H9 (cell line): Measurements from ENCODE around the gene NAPSA. TPM values are rescaled to one million over a fixed set of nuclear protein-coding genes. Genes with fewer than 3 reads are reported as not detected.

Experiments used
- DNase-seq: peaks from one replicate; pipeline ENCODE4 v3.0.0-alpha.2; 2017
- H2AFZ ChIP-seq: one replicate; pipeline ENCODE4 v1.6.1; 2013; ENCODE audit warnings: mild to moderate bottlenecking, low read length, control low read depth, moderate library complexity
- H2AK5ac ChIP-seq: 2 replicates; pipeline ENCODE4 v1.6.1; 2013; ENCODE audit warnings: low read length, control low read depth, mixed read lengths; ENCODE audit not compliant: insufficient read length
- H2BK120ac ChIP-seq: one replicate; pipeline ENCODE4 v1.6.1; 2013; ENCODE audit warnings: low read depth, mild to moderate bottlenecking, low read length, control low read depth, inconsistent platforms; ENCODE audit not compliant: poor library complexity, severe bottlenecking
- H2BK12ac ChIP-seq: 2 replicates; pipeline ENCODE4 v1.6.1; 2013; ENCODE audit warnings: low read length, control low read depth, mixed read lengths, low read depth; ENCODE audit not compliant: insufficient read length
- H2BK15ac ChIP-seq: 2 replicates; pipeline ENCODE4 v1.6.1; 2013; ENCODE audit warnings: low read depth, low read length, control low read depth
- H2BK20ac ChIP-seq: one replicate; pipeline ENCODE4 v1.6.1; 2013; ENCODE audit warnings: low read depth, mild to moderate bottlenecking, low read length, control low read depth, inconsistent platforms; ENCODE audit not compliant: poor library complexity, severe bottlenecking
- H2BK5ac ChIP-seq: 2 replicates; pipeline ENCODE4 v1.6.1; 2013; ENCODE audit warnings: low read length, control low read depth, mixed read lengths; ENCODE audit not compliant: insufficient read length
- H3K14ac ChIP-seq: 2 replicates; pipeline ENCODE4 v1.6.1; 2013; ENCODE audit warnings: low read length, control low read depth; ENCODE audit not compliant: insufficient read depth
- H3K18ac ChIP-seq: 2 replicates; pipeline ENCODE4 v1.6.1; 2013; ENCODE audit warnings: low read depth, mild to moderate bottlenecking, mixed read lengths, low read length, control low read depth; ENCODE audit not compliant: insufficient read length
- H3K23ac ChIP-seq: 2 replicates; pipeline ENCODE4 v1.6.1; 2013; ENCODE audit warnings: low read length, control low read depth, mixed read lengths, low read depth; ENCODE audit not compliant: insufficient read length
- H3K23me2 ChIP-seq: 2 replicates; pipeline ENCODE4 v1.6.1; 2013; ENCODE audit warnings: low read depth, mild to moderate bottlenecking, mixed read lengths, low read length, control low read depth; ENCODE audit not compliant: insufficient read length, poor library complexity, severe bottlenecking
- H3K27ac ChIP-seq: 2 replicates; pipeline ENCODE4 v1.5.1; 2013; ENCODE audit warnings: low read length, control low read depth, mixed read lengths, low read depth; ENCODE audit not compliant: insufficient read length
- H3K27me3 ChIP-seq: 2 replicates; pipeline ENCODE4 v1.6.1; 2013; ENCODE audit warnings: low read length, control low read depth, inconsistent platforms; ENCODE audit not compliant: insufficient read depth
- H3K4ac ChIP-seq: 2 replicates; pipeline ENCODE4 v1.6.1; 2013; ENCODE audit warnings: low read depth, mild to moderate bottlenecking, control low read depth, inconsistent platforms, low read length, moderate library complexity
- H3K4me1 ChIP-seq: 2 replicates; pipeline ENCODE4 v1.6.1; 2013; ENCODE audit warnings: low read length, control low read depth, inconsistent platforms; ENCODE audit not compliant: insufficient read depth
- H3K4me2 ChIP-seq: 2 replicates; pipeline ENCODE4 v1.6.1; 2013; ENCODE audit warnings: low read length, control low read depth, mixed read lengths; ENCODE audit not compliant: insufficient read length, insufficient read depth
- H3K56ac ChIP-seq: 2 replicates; pipeline ENCODE4 v1.6.1; 2013; ENCODE audit warnings: low read depth, mild to moderate bottlenecking, mixed read lengths, low read length, control low read depth; ENCODE audit not compliant: insufficient read length
- H3K79me1 ChIP-seq: 2 replicates; pipeline ENCODE4 v1.6.1; 2013; ENCODE audit warnings: low read depth, mild to moderate bottlenecking, moderate library complexity, low read length, control low read depth, inconsistent platforms; ENCODE audit not compliant: insufficient read depth, poor library complexity, severe bottlenecking
- H3K79me2 ChIP-seq: 2 replicates; pipeline ENCODE4 v1.6.1; 2013; ENCODE audit warnings: low read length, control low read depth, inconsistent platforms; ENCODE audit not compliant: insufficient read depth
- H3K9ac ChIP-seq: 2 replicates; pipeline ENCODE4 v1.6.1; 2013; ENCODE audit warnings: low read length, control low read depth, mixed read lengths; ENCODE audit not compliant: insufficient read length; ENCODE audit errors: extremely low read depth
- H3K9me3 ChIP-seq: one replicate; pipeline ENCODE4 v1.6.1; 2013; ENCODE audit warnings: low read depth, low read length, inconsistent platforms; ENCODE audit not compliant: control insufficient read depth
- H3T11ph ChIP-seq: one replicate; pipeline ENCODE4 v1.6.1; 2013; ENCODE audit warnings: mild to moderate bottlenecking, low read length, control low read depth, inconsistent platforms
- H4K20me1 ChIP-seq: one replicate; pipeline ENCODE4 v1.6.1; 2013; ENCODE audit not compliant: control insufficient read depth, insufficient read length, insufficient read depth
- H4K5ac ChIP-seq: 2 replicates; pipeline ENCODE4 v1.6.1; 2013; ENCODE audit warnings: low read depth, mild to moderate bottlenecking, mixed read lengths, low read length, control low read depth; ENCODE audit not compliant: insufficient read length
- H4K8ac ChIP-seq: replicated peaks from 2 replicates; pipeline ENCODE4 v1.6.1; 2013; ENCODE audit warnings: low read length, control low read depth, mixed read lengths, low read depth; ENCODE audit not compliant: insufficient read length
- H4K91ac ChIP-seq: 2 replicates; pipeline ENCODE4 v1.6.1; 2013; ENCODE audit warnings: low read depth, mild to moderate bottlenecking, moderate library complexity, mixed read lengths, low read length, control low read depth; ENCODE audit not compliant: insufficient read length
- H3K27ac Mint-ChIP-seq, 3 experiments: 2 replicates in 2 of 3; 3 replicates in 1 of 3; pipeline ENCODE4 v1.8.0; 2020 to 2021; ENCODE audit warnings: mixed read lengths in 3 of 3, mild to moderate bottlenecking in 1 of 3, moderate library complexity in 1 of 3
- H3K27me3 Mint-ChIP-seq: 2 replicates; pipeline ENCODE4 v1.8.0; 2021; ENCODE audit warnings: low read depth, mild to moderate bottlenecking, moderate library complexity, mixed read lengths
- H3K36me3 Mint-ChIP-seq, 3 experiments: 2 replicates in 2 of 3; 3 replicates in 1 of 3; pipeline ENCODE4 v1.8.0; 2020 to 2021; ENCODE audit warnings: low read depth in 3 of 3, mixed read lengths in 3 of 3; ENCODE audit not compliant: insufficient read depth in 1 of 3
- H3K4me1 Mint-ChIP-seq, 2 experiments: 2 replicates each; pipeline ENCODE4 v1.8.0; 2020; ENCODE audit warnings: mixed read lengths in 2 of 2
- H3K4me3 Mint-ChIP-seq, 2 experiments: 2 replicates in 1 of 2; 3 replicates in 1 of 2; pipeline ENCODE4 v1.8.0; 2020 to 2021; ENCODE audit warnings: mild to moderate bottlenecking in 2 of 2, mixed read lengths in 2 of 2, moderate library complexity in 1 of 2
- H3K9me3 Mint-ChIP-seq, 2 experiments: 2 replicates in 1 of 2; 3 replicates in 1 of 2; pipeline ENCODE4 v1.8.0; 2020; ENCODE audit warnings: mild to moderate bottlenecking in 2 of 2, mixed read lengths in 2 of 2, moderate library complexity in 1 of 2
- CTCF ChIP-seq: fragments of 200-600 bp; sonication (generic); conservative IDR thresholded peaks from 3 replicates; pipeline ENCODE4 v1.8.0; 2021; ENCODE audit warnings: antibody characterized with exemption, mild to moderate bottlenecking
- WGBS: extraction: QIAGEN DNeasy Blood & Tissue Kit; methylation state at CpG from one replicate; pipeline ENCODE4 v1.1.7; 2013; ENCODE audit warnings: missing lambda C conversion rate, low lambda C conversion rate, mixed read lengths; ENCODE audit not compliant: insufficient read length; ENCODE audit errors: extremely low coverage; 5-methylcytosine and 5-hydroxymethylcytosine counted together
- total RNA-seq: library from RNA; stranded (reverse); gene quantifications from 2 replicates; pipeline ENCODE4 v1.2.1, GENCODE V29; 2021

The NAPSA gene
- total RNA-seq, 1 experiment from 2014 or later = 0.44 TPM

GRCh38 chr19:50412419-50412818 is 47.0 kb upstream of the NAPSA start:
- Histone ChIP-seq H4K91ac (no peak overlapping the region), H3K14ac (no peak overlapping the region), H2AK5ac (no peak overlapping the region), H3K56ac (no peak overlapping the region), H3K79me2 (no peaks in the 10 kb centered on the region), H2BK12ac (no peak overlapping the region), H3K9me3 (no peaks in the 10 kb centered on the region), H3K4ac (no peak overlapping the region), H3K79me1 (no peaks in the 10 kb centered on the region), H3K9ac (no peak overlapping the region), H3K23ac (no peak overlapping the region), H2BK15ac (no peak overlapping the region), H3T11ph (no peak overlapping the region), H3K18ac (no peak overlapping the region), H2AFZ (no peak overlapping the region), H4K20me1 (no peaks in the 10 kb centered on the region), H3K27me3 (no peaks in the 10 kb centered on the region), H3K4me2 (no peak overlapping the region), H2BK5ac (no peak overlapping the region), H3K4me1 (no peaks in the 10 kb centered on the region), H3K27ac (no peak overlapping the region), H4K5ac (no peak overlapping the region), H2BK20ac (no peak overlapping the region), H3K23me2 (no peaks in the 10 kb centered on the region), H2BK120ac (no peak overlapping the region), H4K8ac (no peak overlapping the region)
- Mint-ChIP-seq H3K4me1 (peaks cover 4 to 9% of the 10 kb centered on the region in 2 experiments; a peak in 3 of 4 replicates), H3K9me3 (peaks cover 0 to 2% of the 10 kb centered on the region in 2 experiments; a peak in 1 of 5 replicates), H3K27me3 (no peaks in the 10 kb centered on the region; the same call in 1 of the 2 replicates), H3K36me3 (peaks cover 30 to 57% (median 46%) of the 10 kb centered on the region in 3 experiments), H3K4me3 (no peak overlapping the region), H3K27ac (peak overlapping the region in 1 of 3 experiments; percentile 68; a peak in 1 of 7 replicates)
- DNase-seq = no peak
- WGBS = no CpG with 5 or more reads among the region's 2 CpGs
- no peak for TF ChIP-seq CTCF
